Breast epithelium (tissue), 3 donors: ENCODE data around the gene HOTAIR.

Experiments
- CTCF ChIP-seq, 3 donors: fragments of 450-650 bp; IDR thresholded peaks; one replicate each; pipeline ENCODE4 v1.5.1; 2016 to 2017; ENCODE audit warnings: antibody characterized with exemption in 3 of 3, mild to moderate bottlenecking in 3 of 3, moderate library complexity in 3 of 3
- POLR2A ChIP-seq: fragments of 450-650 bp; IDR thresholded peaks from one replicate; pipeline ENCODE4 v1.6.1; 2016; ENCODE audit warnings: antibody characterized with exemption, mild to moderate bottlenecking, moderate library complexity
- POLR2AphosphoS5 ChIP-seq, 3 donors: sonication (generic); formaldehyde crosslinking; IDR thresholded peaks; one replicate each; pipeline ENCODE4 v1.6.1; 2017; ENCODE audit warnings: antibody characterized with exemption in 3 of 3

DNA sequence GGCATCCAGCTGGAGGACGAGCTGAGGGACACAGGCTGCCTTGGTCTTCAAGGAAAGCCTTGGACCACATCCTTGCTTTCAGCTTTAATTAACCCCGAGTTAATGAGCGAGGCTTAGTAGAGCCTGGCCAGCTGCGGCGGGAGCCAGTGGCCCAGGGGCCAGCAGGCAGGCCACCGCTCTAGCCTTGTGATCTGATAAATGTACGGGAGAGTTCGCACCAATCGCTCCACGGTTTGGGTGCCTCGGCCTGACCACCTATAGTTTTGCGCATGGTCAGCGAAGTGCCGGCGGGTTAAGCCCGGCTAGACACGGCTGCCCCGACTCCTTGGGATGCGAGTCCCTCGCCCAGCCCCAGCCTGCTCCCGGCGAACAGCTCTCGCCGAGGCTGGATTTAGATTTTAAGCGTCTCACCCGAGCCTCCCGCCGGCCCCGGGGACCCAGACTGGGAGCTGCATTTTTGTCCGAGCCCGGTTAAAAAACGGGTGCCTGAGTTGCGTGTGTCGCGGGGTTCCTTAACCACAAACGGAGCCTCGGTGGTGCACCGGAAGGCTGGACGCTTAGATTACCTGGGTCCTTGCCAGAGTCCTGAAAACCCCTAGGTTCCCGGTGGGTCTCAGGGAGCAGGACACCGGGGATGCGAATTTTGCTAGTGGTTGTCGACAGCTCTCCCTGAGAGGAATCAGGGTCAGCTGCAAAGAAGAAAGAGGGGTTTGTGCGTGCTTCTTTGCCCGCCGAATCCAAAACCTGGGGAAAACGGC, 23.0 kb downstream of the HOTAIR start:
- TF ChIP-seq POLR2A (no peak), CTCF (IDR thresholded peaks at IDR 0.05) (no peak), POLR2AphosphoS5 (IDR thresholded peaks at IDR 0.05) (no peak)
